Panc1 (cell line): ENCODE measurements around the gene SYNE1. TPM values are rescaled to one million over a fixed set of nuclear protein-coding genes. Genes with fewer than 3 reads are reported as not detected.

Source experiments
- ATAC-seq: fragments of 200-7000 bp; cut with Tn5 transposase; 2 replicates; pipeline ENCODE4 v1.9.1; 2020; ENCODE audit warnings: mild to moderate bottlenecking, moderate library complexity
- BruUV-seq: library from RNA; stranded (reverse); fragments of 400-500 nt; replicated peaks from 2 replicates; lab custom pipeline; 2021; lab: Mats Ljungman, UMichigan
- CTCF ChIA-PET: fragments of 300-600 bp; sonication (Branson Sonifier 250); formaldehyde crosslinking; loops from one replicate; lab custom pipeline; 2022; ENCODE audit warnings: antibody characterized with exemption; lab: Charles Lee
- POLR2A ChIA-PET: fragments of 300-600 bp; sonication (Branson Sonifier 250); formaldehyde crosslinking; loops from one replicate; lab custom pipeline; 2022; ENCODE audit warnings: antibody characterized with exemption; lab: Charles Lee
- DNase-seq: peaks from one replicate; pipeline ENCODE4 v3.0.0-alpha.2; 2010; ENCODE audit warnings: low read depth, low spot score
- H3K27ac ChIP-seq: 2 replicates; pipeline ENCODE4 v1.5.1; 2011; ENCODE audit warnings: mild to moderate bottlenecking, low read length, inconsistent platforms
- H3K27me3 ChIP-seq: fragments of 200-500 bp; sonication (Bioruptor generic); 2 replicates; pipeline ENCODE4 v1.6.0; 2014; ENCODE audit warnings: low read length, inconsistent platforms; ENCODE audit not compliant: control insufficient read depth, insufficient read depth
- H3K36me3 ChIP-seq: fragments of 200-500 bp; sonication (Bioruptor generic); 2 replicates; pipeline ENCODE4 v1.5.1; 2014; ENCODE audit warnings: inconsistent platforms, mild to moderate bottlenecking, low read length, moderate library complexity; ENCODE audit not compliant: control insufficient read depth, insufficient read depth
- H3K4me1 ChIP-seq: 2 replicates; pipeline ENCODE4 v1.5.1; 2011; ENCODE audit warnings: inconsistent platforms, mild to moderate bottlenecking, low read length, moderate library complexity; ENCODE audit not compliant: control insufficient read depth, insufficient read depth
- H3K4me3 ChIP-seq, 2 experiments: 2 replicates each; pipeline ENCODE4 v1.5.1; 2011 to 2012; ENCODE audit warnings: low read depth in 2 of 2, low read length in 2 of 2, mild to moderate bottlenecking in 2 of 2, inconsistent platforms in 1 of 2, moderate library complexity in 1 of 2
- H3K9me3 ChIP-seq: fragments of 200-500 bp; sonication (Bioruptor generic); 2 replicates; pipeline ENCODE4 v1.5.1; 2014; ENCODE audit warnings: low read depth, mild to moderate bottlenecking, inconsistent platforms, low read length, moderate library complexity; ENCODE audit not compliant: control insufficient read depth, insufficient read depth
- CTCF ChIP-seq: fragments of 450-650 bp; IDR thresholded peaks from 2 replicates; pipeline ENCODE4 v1.5.1; 2017; ENCODE audit warnings: mild to moderate bottlenecking
- POLR2AphosphoS5 ChIP-seq: IDR thresholded peaks from 2 replicates; pipeline ENCODE4 v1.6.1; 2012; ENCODE audit warnings: mild to moderate bottlenecking, low read depth, low read length, moderate library complexity
- REST ChIP-seq, 2 experiments: IDR thresholded peaks; 2 replicates each; pipeline ENCODE4 v1.6.1; 2011 to 2012; ENCODE audit warnings: low read depth in 2 of 2, control low read depth in 1 of 2, low read length in 1 of 2, mild to moderate bottlenecking in 1 of 2, moderate library complexity in 1 of 2; ENCODE audit not compliant: insufficient read depth in 1 of 2
- SIN3A ChIP-seq: IDR thresholded peaks from 2 replicates; pipeline ENCODE4 v1.6.1; 2012; ENCODE audit warnings: low read depth, mild to moderate bottlenecking, low read length, moderate library complexity, borderline replicate concordance; ENCODE audit not compliant: insufficient read depth
- TCF7L2 ChIP-seq: IDR thresholded peaks from 2 replicates; pipeline ENCODE4 v1.6.1; 2011; ENCODE audit warnings: mild to moderate bottlenecking, low read depth, low read length, inconsistent platforms
- in situ Hi-C: cut with HindIII; loops from 2 replicates; pipeline ENCODE4 v1.10.0; 2016; ENCODE audit warnings: low sequenced_read_pairs, low pct_unique_long_range_greater_than_20kb
- intact Hi-C: fragments of 100-400 bp; cut with micrococcal nuclease; formaldehyde crosslinking; loops from one replicate; pipeline ENCODE4 v1.10.0; 2022; ENCODE audit not compliant: unreplicated experiment
- total RNA-seq: library from RNA; stranded (reverse); gene quantifications from one replicate; pipeline ENCODE4 v1.2.1, GENCODE V29; 2021; ENCODE audit not compliant: unreplicated experiment

Gene SYNE1
- total RNA-seq, 1 experiment from 2014 or later, result 3.2 TPM

GRCh38 chr6:152457949-152458624 is 179.1 kb downstream of the SYNE1 start:
- BruUV-seq, result no TSS peak
- in situ Hi-C loops (no loop called here), intact Hi-C loops (no loop called here)
- no peaks in the 10 kb centered on the region for H3K4me1 ChIP-seq
- H3K9me3 ChIP-seq, result no peaks in the 10 kb centered on the region
- H3K27me3 ChIP-seq, result no peaks in the 10 kb centered on the region
- H3K27ac ChIP-seq, result no peak overlapping the region
- no peaks in the 10 kb centered on the region for H3K36me3 ChIP-seq
- POLR2A ChIA-PET, result no interaction called here
- no peak overlapping the region for H3K4me3 ChIP-seq
- no peak for TF ChIP-seq REST (IDR thresholded peaks at IDR 0.05; ENCODE audit: insufficient read depth in 1 of 2, low read depth in 2 of 2, low read length in 1 of 2)
- TF ChIP-seq TCF7L2, result no peak
- TF ChIP-seq CTCF, result no peak
- no peak for TF ChIP-seq SIN3A
- ATAC-seq (no peak), DNase-seq (no peak)
- CTCF ChIA-PET, result no interaction called here

GRCh38 chr6:152454003-152454402 is 183.2 kb downstream of the SYNE1 start:
- Histone ChIP-seq H3K4me1 (no peaks in the 10 kb centered on the region), H3K4me3 (no peak overlapping the region), H3K27ac (no peak overlapping the region), H3K9me3 (no peaks in the 10 kb centered on the region), H3K36me3 (no peaks in the 10 kb centered on the region), H3K27me3 (no peaks in the 10 kb centered on the region)
- TF ChIP-seq SIN3A (no peak), POLR2AphosphoS5 (no peak), REST (IDR thresholded peaks at IDR 0.05; ENCODE audit: insufficient read depth in 1 of 2, low read depth in 2 of 2, low read length in 1 of 2) (no peak), TCF7L2 (no peak), CTCF (no peak)
- in situ Hi-C loops, result no loop called here
- DNase-seq (no peak), ATAC-seq (no peak)
- no TSS peak for BruUV-seq
- intact Hi-C loops, result no loop called here
- ChIA-PET CTCF (no interaction called here), POLR2A (no interaction called here)
